Bronchial epithelial cell (primary cell): ENCODE data around the gene LRP6. TPM values are rescaled to one million over a fixed set of nuclear protein-coding genes. Genes with fewer than 3 reads are reported as not detected.

Source experiments
- DNase-seq: peaks from one replicate; pipeline ENCODE4 v3.0.0-alpha.2; 2010; ENCODE audit warnings: low read depth
- FAIRE-seq: peaks from 2 replicates; lab custom pipeline; 2011; peaks lifted over from hg19 to GRCh38; lab: Jason Lieb, UNC
- H3K27me3 ChIP-seq: 2 replicates; pipeline ENCODE4 v1.5.1; 2011; ENCODE audit warnings: low read length; ENCODE audit not compliant: control insufficient read depth, insufficient read depth
- H3K36me3 ChIP-seq: 2 replicates; pipeline ENCODE4 v1.5.1; 2011; ENCODE audit warnings: low read length; ENCODE audit not compliant: control insufficient read depth, insufficient read depth
- H3K4me3 ChIP-seq: 2 replicates; pipeline ENCODE4 v1.5.1; 2011; ENCODE audit warnings: mild to moderate bottlenecking, low read depth, low read length, control low read depth
- CTCF ChIP-seq: IDR thresholded peaks from 2 replicates; pipeline ENCODE4 v1.5.1; 2011; ENCODE audit warnings: mild to moderate bottlenecking, moderate library complexity, low read length, control low read depth, inconsistent platforms; ENCODE audit not compliant: insufficient read depth, severe bottlenecking
- total RNA-seq: library from RNA; depleted of rRNA; stranded (reverse); fragments of >200 nt; gene quantifications from 2 replicates; pipeline ENCODE4 v1.2.1, GENCODE V29; 2014

The LRP6 gene
- total RNA-seq, 1 donor from 2014 or later, result 17.6 TPM

GRCh38 chr12:12197128-12197527 lies 69.7 kb downstream of the LRP6 start:
- Histone ChIP-seq H3K27me3 (no peaks in the 10 kb centered on the region), H3K36me3 (no peaks in the 10 kb centered on the region), H3K4me3 (no peak overlapping the region)
- TF ChIP-seq CTCF, result no peak
- DNase-seq (no peak), FAIRE-seq (no peak)

- no peak for TF ChIP-seq CTCF
- no peak for FAIRE-seq
- no peaks in the 10 kb centered on the region for H3K36me3 ChIP-seq
Observed at GRCh38 chr12:12195516-12195915, 71.3 kb downstream of the LRP6 start.

GRCh38 chr12:12195081-12195480 lies 71.8 kb downstream of the LRP6 start:
- no peak for DNase-seq
- no peak for TF ChIP-seq CTCF
- H3K4me3 ChIP-seq, result no peak overlapping the region
- H3K27me3 ChIP-seq, result no peaks in the 10 kb centered on the region
- H3K36me3 ChIP-seq, result no peaks in the 10 kb centered on the region
- FAIRE-seq, result no peak

More at GRCh38 chr12:12195516-12195915, 71.3 kb downstream of the LRP6 start:
- no peak overlapping the region for H3K4me3 ChIP-seq
- no peak for DNase-seq
- no peaks in the 10 kb centered on the region for H3K27me3 ChIP-seq

GRCh38 chr12:12194206-12194605 lies 72.6 kb downstream of the LRP6 start:
- Histone ChIP-seq H3K4me3 (no peak overlapping the region), H3K27me3 (no peaks in the 10 kb centered on the region), H3K36me3 (no peaks in the 10 kb centered on the region)
- FAIRE-seq, result no peak
- no peak for TF ChIP-seq CTCF
- DNase-seq, result peak; percentile 72

- Histone ChIP-seq H3K36me3 (no peaks in the 10 kb centered on the region), H3K4me3 (no peak overlapping the region), H3K27me3 (no peaks in the 10 kb centered on the region)
- FAIRE-seq (no peak), DNase-seq (no peak)
- no peak for TF ChIP-seq CTCF
Observed at GRCh38 chr12:12191008-12191407, 75.8 kb downstream of the LRP6 start.

GRCh38 chr12:12190087-12190809 lies 76.6 kb downstream of the LRP6 start:
- H3K4me3 ChIP-seq, result no peak overlapping the region
- no peaks in the 10 kb centered on the region for H3K27me3 ChIP-seq
- DNase-seq (peak; percentile 25), FAIRE-seq (peak; percentile 28)
- H3K36me3 ChIP-seq, result no peaks in the 10 kb centered on the region
- TF ChIP-seq CTCF, result no peak
